ENCODE results near the gene NUDT21.
"Not testable (repeated sequence)": the region's sequence is repeated elsewhere in the genome, so short reads cannot be mapped to it uniquely, and the experiment has no call there.

Gene NUDT21

GRCh38 chr16:56388209-56388608 lies 62.9 kb downstream of the NUDT21 start:
- no peaks in the 10 kb centered on the region for H3K27me3 Mint-ChIP-seq (ENCODE audit: low read depth)
- H3K9me3 Mint-ChIP-seq, result peaks cover 16% of the 10 kb centered on the region
- H3K36me3 Mint-ChIP-seq (ENCODE audit: low read depth), result peaks cover 84% of the 10 kb centered on the region
- H3K4me3 Mint-ChIP-seq, result no peak overlapping the region
- TF ChIP-seq, protein P1, sequence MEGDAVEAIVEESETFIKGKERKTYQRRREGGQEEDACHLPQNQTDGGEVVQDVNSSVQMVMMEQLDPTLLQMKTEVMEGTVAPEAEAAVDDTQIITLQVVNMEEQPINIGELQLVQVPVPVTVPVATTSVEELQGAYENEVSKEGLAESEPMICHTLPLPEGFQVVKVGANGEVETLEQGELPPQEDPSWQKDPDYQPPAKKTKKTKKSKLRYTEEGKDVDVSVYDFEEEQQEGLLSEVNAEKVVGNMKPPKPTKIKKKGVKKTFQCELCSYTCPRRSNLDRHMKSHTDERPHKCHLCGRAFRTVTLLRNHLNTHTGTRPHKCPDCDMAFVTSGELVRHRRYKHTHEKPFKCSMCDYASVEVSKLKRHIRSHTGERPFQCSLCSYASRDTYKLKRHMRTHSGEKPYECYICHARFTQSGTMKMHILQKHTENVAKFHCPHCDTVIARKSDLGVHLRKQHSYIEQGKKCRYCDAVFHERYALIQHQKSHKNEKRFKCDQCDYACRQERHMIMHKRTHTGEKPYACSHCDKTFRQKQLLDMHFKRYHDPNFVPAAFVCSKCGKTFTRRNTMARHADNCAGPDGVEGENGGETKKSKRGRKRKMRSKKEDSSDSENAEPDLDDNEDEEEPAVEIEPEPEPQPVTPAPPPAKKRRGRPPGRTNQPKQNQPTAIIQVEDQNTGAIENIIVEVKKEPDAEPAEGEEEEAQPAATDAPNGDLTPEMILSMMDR (IDR thresholded peaks at IDR 0.05; ENCODE audit: unreplicated experiment in 3 of 3), result no peak
- H3K27ac Mint-ChIP-seq, result no peak overlapping the region
- H3K4me1 Mint-ChIP-seq, result no peaks in the 10 kb centered on the region

GRCh38 chr16:56387396-56387795 lies 63.7 kb downstream of the NUDT21 start:
- Mint-ChIP-seq H3K4me1 (no peaks in the 10 kb centered on the region), H3K27ac (no peak overlapping the region), H3K4me3 (no peak overlapping the region), H3K9me3 (peaks cover 13% of the 10 kb centered on the region), H3K27me3 (ENCODE audit: low read depth) (no peaks in the 10 kb centered on the region), H3K36me3 (ENCODE audit: low read depth) (peaks cover 84% of the 10 kb centered on the region)
- TF ChIP-seq, protein P1 (IDR thresholded peaks at IDR 0.05; ENCODE audit: unreplicated experiment in 3 of 3), result no peak

DNA sequence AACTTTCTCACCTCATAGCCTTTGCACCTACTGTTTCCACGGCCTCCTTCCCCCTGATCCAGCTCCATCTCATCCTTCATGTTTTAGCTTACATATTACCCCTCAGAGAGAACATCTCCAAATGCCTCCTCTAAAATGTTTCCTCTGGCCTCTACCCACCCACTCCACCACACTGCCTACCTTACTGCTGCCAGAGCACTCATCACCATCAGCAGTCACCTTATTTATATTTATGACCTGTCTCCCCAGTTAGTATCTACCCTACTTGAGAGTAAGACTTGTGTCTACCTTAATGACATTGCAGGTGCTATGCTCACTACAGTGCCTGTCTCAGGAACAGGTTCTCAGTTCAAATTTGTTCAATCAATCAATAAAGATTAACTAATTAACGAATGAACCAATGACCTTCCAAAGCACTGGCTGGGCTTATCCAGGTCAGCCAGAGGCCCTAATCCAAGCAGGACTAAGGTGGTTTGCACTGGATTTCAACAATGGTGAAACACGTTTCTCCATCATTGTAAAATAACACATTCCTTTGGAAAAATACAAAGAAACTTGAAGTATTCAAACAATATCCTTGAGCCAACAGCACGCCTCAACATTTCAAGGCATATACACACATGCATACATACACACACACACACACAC lies 66.9 kb downstream of the NUDT21 start:
- no peaks in the 10 kb centered on the region for H3K27me3 Mint-ChIP-seq (ENCODE audit: low read depth)
- H3K4me1 Mint-ChIP-seq, result no peaks in the 10 kb centered on the region
- peaks cover 28% of the 10 kb centered on the region for H3K9me3 Mint-ChIP-seq
- peaks cover 84% of the 10 kb centered on the region for H3K36me3 Mint-ChIP-seq (ENCODE audit: low read depth)
- H3K4me3 Mint-ChIP-seq, result no peak overlapping the region
- H3K27ac Mint-ChIP-seq, result no peak overlapping the region
- TF ChIP-seq, protein P1 (IDR thresholded peaks at IDR 0.05; ENCODE audit: unreplicated experiment in 3 of 3), result no peak

DNA sequence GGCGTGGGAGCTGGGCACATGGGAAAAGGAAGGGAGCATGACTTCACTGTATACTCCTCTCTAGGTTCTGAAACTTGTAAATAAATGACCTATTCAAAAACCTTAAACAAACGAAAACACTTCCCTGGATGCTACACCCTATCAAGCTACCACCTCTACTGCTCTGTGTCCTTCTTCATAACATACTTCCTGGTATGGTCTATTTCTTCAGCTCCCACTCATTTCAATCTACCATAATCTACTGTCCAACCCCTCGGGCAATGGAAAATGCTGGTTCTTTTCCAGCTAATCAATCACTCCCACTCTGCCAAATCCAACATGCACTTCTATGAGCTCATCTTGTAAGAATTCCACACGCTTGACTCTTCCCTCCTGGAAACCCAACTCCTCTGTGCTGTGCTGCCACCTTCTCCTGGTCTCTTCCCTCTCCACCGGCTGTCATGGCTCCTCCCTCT lies 68.2 kb downstream of the NUDT21 start:
- Mint-ChIP-seq H3K4me1 (no peaks in the 10 kb centered on the region), H3K27ac (no peak overlapping the region), H3K9me3 (peaks cover 40% of the 10 kb centered on the region), H3K36me3 (ENCODE audit: low read depth) (peaks cover 87% of the 10 kb centered on the region), H3K4me3 (no peak overlapping the region), H3K27me3 (ENCODE audit: low read depth) (no peaks in the 10 kb centered on the region)
- TF ChIP-seq, protein P1 (IDR thresholded peaks at IDR 0.05; ENCODE audit: unreplicated experiment in 3 of 3), result no peak

- TF ChIP-seq, protein P1 (IDR thresholded peaks at IDR 0.05; ENCODE audit: unreplicated experiment in 3 of 3), result no peak
- Mint-ChIP-seq H3K27ac (no peak overlapping the region), H3K36me3 (ENCODE audit: low read depth) (peaks cover 89% of the 10 kb centered on the region), H3K4me1 (no peaks in the 10 kb centered on the region), H3K4me3 (no peak overlapping the region), H3K27me3 (ENCODE audit: low read depth) (no peaks in the 10 kb centered on the region), H3K9me3 (peaks cover 44% of the 10 kb centered on the region)
Observed at GRCh38 chr16:56382459-56382858, 68.7 kb downstream of the NUDT21 start.

DNA sequence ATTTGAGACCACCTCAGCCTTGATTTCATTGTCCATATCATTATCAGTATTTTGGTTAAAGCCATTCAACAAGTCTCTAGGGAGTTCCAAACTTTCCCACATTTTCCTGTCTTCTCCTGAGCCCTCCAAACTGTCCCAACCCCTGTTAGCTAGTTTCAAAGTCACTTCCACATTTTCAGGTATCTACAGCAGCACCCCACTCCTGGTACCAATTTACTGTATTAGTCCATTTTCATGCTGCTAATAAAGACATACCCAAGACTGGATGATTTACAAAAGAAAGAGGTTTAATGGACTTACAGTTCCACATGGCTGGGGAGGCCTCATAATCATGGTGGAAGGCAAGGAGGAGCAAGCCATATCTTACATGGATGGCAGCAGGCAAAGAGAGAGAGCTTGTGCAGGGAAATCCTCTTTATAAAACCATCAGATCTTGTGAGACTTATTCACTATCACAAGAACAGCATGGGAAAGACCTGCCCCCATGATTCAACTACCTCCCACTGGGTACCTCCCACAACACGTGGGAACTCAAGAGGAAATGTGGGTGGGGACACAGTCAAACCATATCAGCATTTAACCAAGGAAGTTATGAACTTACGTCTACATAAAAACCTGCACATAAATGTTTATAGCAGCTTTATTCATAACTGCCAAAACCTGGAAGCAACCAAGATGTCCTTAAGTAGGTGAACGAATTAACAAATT lies 70.2 kb downstream of the NUDT21 start:
- peaks cover 97% of the 10 kb centered on the region for H3K36me3 Mint-ChIP-seq (ENCODE audit: low read depth)
- not testable (repeated sequence) for H3K27ac Mint-ChIP-seq; H3K4me3 Mint-ChIP-seq; H3K4me1 Mint-ChIP-seq; H3K27me3 Mint-ChIP-seq (ENCODE audit: low read depth)
- peaks cover 47% of the 10 kb centered on the region for H3K9me3 Mint-ChIP-seq

Data from nephron (organoid).